Body of pancreas (tissue), 4 donors: ENCODE measurements around the gene USP6NL.

ENCODE experiments used
- CTCF ChIP-seq, 7 experiments: fragments of 450-650 bp in 4 of 7; fragments of 200-600 bp in 3 of 7; sonication (generic) in 3 of 7; IDR thresholded peaks; one replicate each; pipeline ENCODE4 v1.5.1; 2016 to 2019; ENCODE audit warnings: antibody characterized with exemption in 7 of 7
- POLR2A ChIP-seq, 3 donors: fragments of 450-650 bp; IDR thresholded peaks; one replicate each; pipeline ENCODE4 v1.6.1; 2016; ENCODE audit warnings: antibody characterized with exemption in 3 of 3, mild to moderate bottlenecking in 2 of 3

- TF ChIP-seq CTCF (IDR thresholded peaks at IDR 0.05) = no peak
- no peak for TF ChIP-seq POLR2A (IDR thresholded peaks at IDR 0.05)
Measured at GRCh38 chr10:11642566-11642965, 31.1 kb upstream of the USP6NL start.
